CD4-positive, alpha-beta T cell (primary cell): Measurements from ENCODE around the gene PLXDC2. TPM values are rescaled to one million over a fixed set of nuclear protein-coding genes. Genes with fewer than 3 reads are reported as not detected.
A peak's percentile ranks its signal among the peaks of the same experiment; 100 is the strongest.

Experiments used
- ATAC-seq: fragments of 200-7000 bp; cut with Tn5 transposase; one replicate; pipeline ENCODE4 v1.10.0; 2022; ENCODE audit warnings: mild to moderate bottlenecking; ENCODE audit not compliant: poor library complexity
- CTCF ChIA-PET: fragments of 350-600 bp; sonication (Branson Sonifier 250); formaldehyde crosslinking; loops from one replicate; lab custom pipeline; 2021; ENCODE audit warnings: antibody characterized with exemption, inconsistent platforms; lab: Charles Lee
- POLR2A ChIA-PET: fragments of 350-600 bp; sonication (Branson Sonifier 250); formaldehyde crosslinking; loops from one replicate; lab custom pipeline; 2021; ENCODE audit warnings: antibody characterized with exemption, inconsistent platforms; lab: Charles Lee
- DNase-seq, 14 experiments: peaks; one replicate each; pipeline ENCODE4 v3.0.0-alpha.2; 2013 to 2020; ENCODE audit warnings: mixed read lengths in 2 of 14
- H3K27ac ChIP-seq, 2 donors: one replicate each; pipeline versions ENCODE4 v1.5.1 to v1.7.0; 2013; ENCODE audit warnings: low read length in 2 of 2, low read depth in 1 of 2, mild to moderate bottlenecking in 1 of 2
- H3K27me3 ChIP-seq, 2 experiments: 1 replicate in 1 of 2; 2 replicates in 1 of 2; pipeline versions ENCODE4 v1.6.1 to v1.7.0; 2013; ENCODE audit warnings: low read length in 2 of 2, control low read depth in 1 of 2, mild to moderate bottlenecking in 1 of 2, moderate library complexity in 1 of 2; ENCODE audit not compliant: insufficient read depth in 2 of 2, control insufficient read depth in 1 of 2
- H3K36me3 ChIP-seq: one replicate; pipeline ENCODE4 v1.6.1; 2013; ENCODE audit warnings: low read length, control low read depth; ENCODE audit not compliant: insufficient read depth
- H3K4me1 ChIP-seq: one replicate; pipeline ENCODE4 v1.6.1; 2013; ENCODE audit warnings: low read length, control low read depth; ENCODE audit not compliant: insufficient read depth
- H3K4me3 ChIP-seq: one replicate; pipeline ENCODE4 v1.5.1; 2013; ENCODE audit warnings: mild to moderate bottlenecking, low read length, moderate library complexity
- H3K9me3 ChIP-seq, 2 experiments: 1 replicate in 1 of 2; 2 replicates in 1 of 2; pipeline versions ENCODE4 v1.6.1 to v1.7.0; 2013; ENCODE audit warnings: low read length in 2 of 2, mild to moderate bottlenecking in 2 of 2, control low read depth in 1 of 2, moderate library complexity in 1 of 2; ENCODE audit not compliant: control insufficient read depth in 1 of 2, insufficient read depth in 1 of 2
- H3K27ac Mint-ChIP-seq: one replicate; pipeline ENCODE4 v1.8.0; 2020; ENCODE audit warnings: mixed read lengths
- H3K27me3 Mint-ChIP-seq: one replicate; pipeline ENCODE4 v1.8.0; 2021; ENCODE audit warnings: mixed read lengths
- H3K36me3 Mint-ChIP-seq: one replicate; pipeline ENCODE4 v1.8.0; 2021; ENCODE audit warnings: low read depth, mixed read lengths
- H3K4me1 Mint-ChIP-seq: one replicate; pipeline ENCODE4 v1.8.0; 2021; ENCODE audit warnings: low read depth, mixed read lengths
- H3K4me3 Mint-ChIP-seq: one replicate; pipeline ENCODE4 v1.8.0; 2020; ENCODE audit warnings: mild to moderate bottlenecking, mixed read lengths
- H3K9me3 Mint-ChIP-seq: one replicate; pipeline ENCODE4 v1.8.0; 2020; ENCODE audit warnings: mixed read lengths
- CTCF ChIP-seq: fragments of 200-600 bp; IDR thresholded peaks from one replicate; pipeline ENCODE4 v1.8.0; 2022; ENCODE audit warnings: antibody characterized with exemption, mild to moderate bottlenecking
- intact Hi-C, 2 experiments: fragments of 100-400 bp; cut with DNase I in 1 of 2; cut with micrococcal nuclease in 1 of 2; formaldehyde crosslinking; loops; one replicate each; pipeline versions ENCODE4 v1.15.1 to v1.9.0; 2023 to 2025; cut with DNase I, micrococcal nuclease
- total RNA-seq, 174 experiments: library from RNA in 2 of 174; stranded (reverse) in 2 of 174; gene quantifications; one replicate each; pipeline ENCODE4 v1.2.3 and lab custom pipeline; 2021 to 2026

The PLXDC2 gene
- total RNA-seq, 2 experiments from 2014 or later = 0.41 to 0.61 TPM

- POLR2A ChIA-PET = no interaction called here
- Mint-ChIP-seq H3K9me3 (peaks cover 2% of the 10 kb centered on the region), H3K36me3 (no peaks in the 10 kb centered on the region), H3K27ac (no peak overlapping the region), H3K4me3 (no peak overlapping the region), H3K27me3 (no peaks in the 10 kb centered on the region), H3K4me1 (no peaks in the 10 kb centered on the region)
- Histone ChIP-seq H3K9me3 (peaks cover 0 to 3% of the 10 kb centered on the region in 2 experiments), H3K36me3 (no peaks in the 10 kb centered on the region), H3K27ac (no peak overlapping the region), H3K4me3 (no peak overlapping the region), H3K4me1 (no peaks in the 10 kb centered on the region), H3K27me3 (no peaks in the 10 kb centered on the region)
- intact Hi-C loops = no loop called here
- no peak for ATAC-seq
- no peak for DNase-seq
- no peak for TF ChIP-seq CTCF
- CTCF ChIA-PET = no interaction called here
Observed at GRCh38 chr10:20033476-20033875, 217.2 kb downstream of the PLXDC2 start.

- peaks cover 2% of the 10 kb centered on the region for H3K9me3 Mint-ChIP-seq
- H3K4me3 Mint-ChIP-seq = no peak overlapping the region
- Histone ChIP-seq H3K27ac (no peak overlapping the region), H3K4me3 (no peak overlapping the region), H3K36me3 (no peaks in the 10 kb centered on the region), H3K9me3 (peaks cover 0 to 3% of the 10 kb centered on the region in 2 experiments), H3K27me3 (no peaks in the 10 kb centered on the region), H3K4me1 (no peaks in the 10 kb centered on the region)
- H3K27ac Mint-ChIP-seq = no peak overlapping the region
- no peak for ATAC-seq
- H3K27me3 Mint-ChIP-seq = no peaks in the 10 kb centered on the region
- ChIA-PET CTCF (no interaction called here), POLR2A (no interaction called here)
- TF ChIP-seq CTCF = no peak
- no peaks in the 10 kb centered on the region for H3K36me3 Mint-ChIP-seq
- H3K4me1 Mint-ChIP-seq = no peaks in the 10 kb centered on the region
- intact Hi-C loops = no loop called here
- DNase-seq = no peak
Observed at GRCh38 chr10:20034732-20035131, 218.5 kb downstream of the PLXDC2 start.

DNA sequence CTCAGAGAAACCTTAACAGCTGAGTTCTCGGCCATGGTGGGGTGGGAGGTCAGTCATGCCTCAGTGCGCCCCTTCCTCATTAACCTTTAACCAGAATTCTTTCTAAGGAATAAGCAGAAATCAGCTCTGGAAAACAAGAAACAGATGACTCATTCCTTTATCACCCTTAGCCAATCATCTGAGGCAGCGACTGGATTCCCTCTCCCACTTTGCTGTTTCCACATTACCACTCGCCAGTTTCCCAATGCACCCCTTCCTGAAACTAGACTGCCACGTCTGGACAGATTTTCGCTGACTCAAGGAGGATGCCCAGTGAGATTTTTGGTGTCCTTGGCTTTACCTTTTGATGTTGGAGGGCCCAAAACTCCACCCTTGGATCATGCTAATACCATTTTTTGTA, 223.8 kb downstream of the PLXDC2 start:
- Mint-ChIP-seq H3K4me1 (no peaks in the 10 kb centered on the region), H3K27ac (no peak overlapping the region), H3K36me3 (no peaks in the 10 kb centered on the region), H3K9me3 (peaks cover 2% of the 10 kb centered on the region), H3K27me3 (no peaks in the 10 kb centered on the region), H3K4me3 (no peak overlapping the region)
- POLR2A ChIA-PET = no interaction called here
- intact Hi-C loops = no loop called here
- CTCF ChIA-PET = no interaction called here
- Histone ChIP-seq H3K27ac (no peak overlapping the region), H3K27me3 (no peaks in the 10 kb centered on the region), H3K9me3 (peaks cover 0 to 6% of the 10 kb centered on the region in 2 experiments), H3K4me1 (no peaks in the 10 kb centered on the region), H3K4me3 (no peak overlapping the region), H3K36me3 (no peaks in the 10 kb centered on the region)
- ATAC-seq (no peak), DNase-seq (peak in 1 of 14 experiments; percentile 2)
- no peak for TF ChIP-seq CTCF
